B cell (primary cell): ENCODE results near the gene HTT-AS. TPM values are rescaled to one million over a fixed set of nuclear protein-coding genes. Genes with fewer than 3 reads are reported as not detected.

ENCODE experiments used
- ATAC-seq: fragments of 200-7000 bp; cut with Tn5 transposase; one replicate; pipeline ENCODE4 v1.10.0; 2021; ENCODE audit warnings: low read depth, mild to moderate bottlenecking, moderate number of reproducible peaks, moderate library complexity
- CTCF ChIA-PET: fragments of 350-600 bp; sonication (Branson Sonifier 250); formaldehyde crosslinking; loops from one replicate; lab custom pipeline; 2021; ENCODE audit warnings: antibody characterized with exemption, inconsistent platforms; lab: Charles Lee
- POLR2A ChIA-PET: fragments of 350-600 bp; sonication (Branson Sonifier 250); formaldehyde crosslinking; loops from one replicate; lab custom pipeline; 2021; ENCODE audit warnings: antibody characterized with exemption; lab: Charles Lee
- DNase-seq: peaks from one replicate; pipeline ENCODE4 v3.0.0; 2013
- H2AFZ ChIP-seq: 2 replicates; pipeline ENCODE4 v1.6.1; 2012; ENCODE audit warnings: mild to moderate bottlenecking, low read depth, low read length; ENCODE audit not compliant: insufficient read depth, poor library complexity, severe bottlenecking
- H3K27ac ChIP-seq, 2 donors: 1 replicate in 1 of 2; 2 replicates in 1 of 2; pipeline ENCODE4 v1.5.1; 2012 to 2013; ENCODE audit warnings: low read length in 2 of 2, mild to moderate bottlenecking in 2 of 2, moderate library complexity in 1 of 2
- H3K27me3 ChIP-seq, 4 experiments: fragments of 200-600 bp in 1 of 4; sonication (generic) in 1 of 4; replicated peaks in 1 of 4; 1 replicate in 2 of 4; 2 replicates in 2 of 4; pipeline versions ENCODE4 v1.6.1 to v1.7.0; 2013 to 2016; ENCODE audit warnings: low read length in 3 of 4, mild to moderate bottlenecking in 2 of 4, mixed read lengths in 1 of 4, moderate library complexity in 1 of 4; ENCODE audit not compliant: insufficient read depth in 4 of 4, control insufficient read depth in 3 of 4; ENCODE audit errors: control extremely low read depth in 1 of 4
- H3K36me3 ChIP-seq, 2 experiments: replicated peaks in 1 of 2; 1 replicate in 1 of 2; 2 replicates in 1 of 2; pipeline versions ENCODE4 v1.6.1 to v1.7.1; 2013; ENCODE audit warnings: low read length in 1 of 2; ENCODE audit not compliant: insufficient read depth in 2 of 2, control insufficient read depth in 1 of 2; ENCODE audit errors: control extremely low read depth in 1 of 2, extremely low read depth in 1 of 2
- H3K4me1 ChIP-seq, 2 donors: fragments of 200-600 bp in 1 of 2; sonication (generic) in 1 of 2; 1 replicate in 1 of 2; 2 replicates in 1 of 2; pipeline versions ENCODE4 v1.5.1 to v1.6.1; 2013 to 2017; ENCODE audit warnings: low read length in 2 of 2; ENCODE audit not compliant: control insufficient read depth in 2 of 2, insufficient read depth in 2 of 2
- H3K4me2 ChIP-seq: replicated peaks from 2 replicates; pipeline ENCODE3; 2012; ENCODE audit warnings: mild to moderate bottlenecking, low read depth, low read length; ENCODE audit not compliant: poor library complexity, severe bottlenecking
- H3K4me3 ChIP-seq, 5 experiments: fragments of 200-600 bp in 1 of 5; sonication (generic) in 1 of 5; 1 replicate in 3 of 5; 2 replicates in 2 of 5; pipeline versions ENCODE4 v1.5.1 to v1.7.0; 2011 to 2016; ENCODE audit warnings: low read length in 4 of 5, mild to moderate bottlenecking in 4 of 5, low read depth in 2 of 5, control low read depth in 1 of 5, moderate library complexity in 1 of 5; ENCODE audit not compliant: insufficient read depth in 1 of 5; ENCODE audit errors: control extremely low read depth in 1 of 5, extremely low read depth in 1 of 5
- H3K79me2 ChIP-seq: fragments of 200-600 bp; sonication (generic); one replicate; pipeline ENCODE4 v1.6.0; 2016; ENCODE audit warnings: low read length; ENCODE audit not compliant: control insufficient read depth, insufficient read depth
- H3K9ac ChIP-seq: fragments of 200-600 bp; sonication (generic); 2 replicates; pipeline ENCODE4 v1.6.1; 2017; ENCODE audit warnings: mild to moderate bottlenecking, low read length, moderate library complexity
- H3K9me3 ChIP-seq, 3 donors: one replicate each; pipeline versions ENCODE4 v1.6.1 to v1.7.1; 2013; ENCODE audit warnings: low read length in 2 of 3; ENCODE audit not compliant: control insufficient read depth in 2 of 3, insufficient read depth in 1 of 3; ENCODE audit errors: control extremely low read depth in 1 of 3
- H4K20me1 ChIP-seq: 2 replicates; pipeline ENCODE4 v1.6.0; 2012; ENCODE audit warnings: mild to moderate bottlenecking, low read length; ENCODE audit not compliant: insufficient read depth, control insufficient read depth, poor library complexity, severe bottlenecking
- H3K27ac Mint-ChIP-seq: one replicate; pipeline ENCODE4 v1.8.0; 2021; ENCODE audit warnings: mixed read lengths
- H3K27me3 Mint-ChIP-seq: one replicate; pipeline ENCODE4 v1.8.0; 2021; ENCODE audit warnings: mixed read lengths
- H3K4me1 Mint-ChIP-seq: one replicate; pipeline ENCODE4 v1.8.0; 2021; ENCODE audit warnings: mixed read lengths
- H3K4me3 Mint-ChIP-seq: one replicate; pipeline ENCODE4 v1.8.0; 2021; ENCODE audit warnings: mixed read lengths
- H3K9me3 Mint-ChIP-seq: one replicate; pipeline ENCODE4 v1.8.0; 2022; ENCODE audit warnings: mixed read lengths; ENCODE audit not compliant: insufficient read depth
- EZH2 ChIP-seq: IDR thresholded peaks from 2 replicates; pipeline ENCODE4 v1.6.1; 2012; ENCODE audit warnings: borderline replicate concordance, low read depth, mild to moderate bottlenecking, moderate library complexity, low read length; ENCODE audit not compliant: insufficient read depth, poor library complexity, severe bottlenecking
- WGBS: methylation state at CpG from one replicate; pipeline ENCODE4 v1.1.5; 2013; ENCODE audit warnings: missing lambda C conversion rate; ENCODE audit not compliant: insufficient coverage; 5-methylcytosine and 5-hydroxymethylcytosine counted together
- intact Hi-C: fragments of 100-400 bp; cut with micrococcal nuclease; formaldehyde crosslinking; loops from one replicate; pipeline ENCODE4 v1.10.0; 2022
- polyA plus RNA-seq: library from polyadenylated mRNA; depleted of rRNA; stranded (reverse); fragments of >200 nt; gene quantifications from 2 replicates; pipeline ENCODE4 v1.2.3, GENCODE V29; 2012
- total RNA-seq, 2 donors: library from RNA; stranded (reverse); fragments of 120-200 nt in 1 of 2; gene quantifications; 1 replicate in 1 of 2; 2 replicates in 1 of 2; pipeline versions ENCODE4 v1.2.3 to v1.2.4, GENCODE V29; 2013 to 2022
- TF ChIP-seq, protein P1 (sequence below): fragments of 200-600 bp; IDR thresholded peaks from one replicate; pipeline ENCODE4 v1.8.0; 2022; ENCODE audit warnings: antibody characterized with exemption, mild to moderate bottlenecking

Gene HTT-AS
- total and polyA plus RNA-seq, 2 donors (not counting 1 experiment from before 2014, with no cell fraction given), result 0.84 TPM; not detected in 1

DNA sequence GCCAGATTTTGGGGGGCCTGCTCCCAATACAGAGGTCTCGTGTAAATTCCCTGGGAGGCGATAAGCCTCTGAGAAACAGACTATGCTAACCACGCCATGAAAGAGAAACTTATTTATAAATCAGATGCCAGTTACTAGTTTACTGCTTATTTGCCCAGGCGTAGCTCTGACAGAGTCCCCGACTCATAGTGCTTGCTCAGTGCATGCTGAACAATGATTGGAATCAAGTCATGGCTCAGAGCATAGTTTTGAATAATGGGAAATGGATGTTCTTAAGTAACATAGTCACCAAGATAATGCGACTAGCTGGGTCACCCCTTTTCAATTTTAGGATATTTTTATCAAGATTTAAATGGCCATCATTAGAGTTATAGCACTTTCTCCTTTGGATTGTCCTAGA lies 40.0 kb upstream of the HTT-AS start:
- H3K4me3 ChIP-seq, result no peak overlapping the region
- DNase-seq (no peak), ATAC-seq (no peak)
- H3K4me1 Mint-ChIP-seq, result no peaks in the 10 kb centered on the region
- WGBS, result 89% methylated on average over 3 of the region's 6 CpGs
- H3K9ac ChIP-seq, result no peak overlapping the region
- H2AFZ ChIP-seq, result no peak overlapping the region
- no peaks in the 10 kb centered on the region for H3K4me1 ChIP-seq
- no peak overlapping the region for H3K4me2 ChIP-seq
- H3K79me2 ChIP-seq, result peaks cover 22% of the 10 kb centered on the region
- CTCF ChIA-PET, result interaction anchor here (0.7 kb wide), 1 partner anchor 894 kb away, joined by 3 read pairs; no protein-coding TSS in a partner anchor
- no peak overlapping the region for H3K27ac Mint-ChIP-seq
- TF ChIP-seq, protein P1, sequence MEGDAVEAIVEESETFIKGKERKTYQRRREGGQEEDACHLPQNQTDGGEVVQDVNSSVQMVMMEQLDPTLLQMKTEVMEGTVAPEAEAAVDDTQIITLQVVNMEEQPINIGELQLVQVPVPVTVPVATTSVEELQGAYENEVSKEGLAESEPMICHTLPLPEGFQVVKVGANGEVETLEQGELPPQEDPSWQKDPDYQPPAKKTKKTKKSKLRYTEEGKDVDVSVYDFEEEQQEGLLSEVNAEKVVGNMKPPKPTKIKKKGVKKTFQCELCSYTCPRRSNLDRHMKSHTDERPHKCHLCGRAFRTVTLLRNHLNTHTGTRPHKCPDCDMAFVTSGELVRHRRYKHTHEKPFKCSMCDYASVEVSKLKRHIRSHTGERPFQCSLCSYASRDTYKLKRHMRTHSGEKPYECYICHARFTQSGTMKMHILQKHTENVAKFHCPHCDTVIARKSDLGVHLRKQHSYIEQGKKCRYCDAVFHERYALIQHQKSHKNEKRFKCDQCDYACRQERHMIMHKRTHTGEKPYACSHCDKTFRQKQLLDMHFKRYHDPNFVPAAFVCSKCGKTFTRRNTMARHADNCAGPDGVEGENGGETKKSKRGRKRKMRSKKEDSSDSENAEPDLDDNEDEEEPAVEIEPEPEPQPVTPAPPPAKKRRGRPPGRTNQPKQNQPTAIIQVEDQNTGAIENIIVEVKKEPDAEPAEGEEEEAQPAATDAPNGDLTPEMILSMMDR, result no peak
- no peak for TF ChIP-seq EZH2
- no peaks in the 10 kb centered on the region for H3K27me3 ChIP-seq
- H3K27me3 Mint-ChIP-seq, result no peaks in the 10 kb centered on the region
- no peak overlapping the region for H3K4me3 Mint-ChIP-seq
- no peak overlapping the region for H3K27ac ChIP-seq
- H3K9me3 Mint-ChIP-seq, result no peaks in the 10 kb centered on the region
- peaks cover 29% of the 10 kb centered on the region for H4K20me1 ChIP-seq
- POLR2A ChIA-PET, result no interaction called here
- H3K9me3 ChIP-seq, result no peaks in the 10 kb centered on the region
- H3K36me3 ChIP-seq, result peaks cover 2 to 87% of the 10 kb centered on the region in 2 experiments
- intact Hi-C loops, result no loop called here

DNA sequence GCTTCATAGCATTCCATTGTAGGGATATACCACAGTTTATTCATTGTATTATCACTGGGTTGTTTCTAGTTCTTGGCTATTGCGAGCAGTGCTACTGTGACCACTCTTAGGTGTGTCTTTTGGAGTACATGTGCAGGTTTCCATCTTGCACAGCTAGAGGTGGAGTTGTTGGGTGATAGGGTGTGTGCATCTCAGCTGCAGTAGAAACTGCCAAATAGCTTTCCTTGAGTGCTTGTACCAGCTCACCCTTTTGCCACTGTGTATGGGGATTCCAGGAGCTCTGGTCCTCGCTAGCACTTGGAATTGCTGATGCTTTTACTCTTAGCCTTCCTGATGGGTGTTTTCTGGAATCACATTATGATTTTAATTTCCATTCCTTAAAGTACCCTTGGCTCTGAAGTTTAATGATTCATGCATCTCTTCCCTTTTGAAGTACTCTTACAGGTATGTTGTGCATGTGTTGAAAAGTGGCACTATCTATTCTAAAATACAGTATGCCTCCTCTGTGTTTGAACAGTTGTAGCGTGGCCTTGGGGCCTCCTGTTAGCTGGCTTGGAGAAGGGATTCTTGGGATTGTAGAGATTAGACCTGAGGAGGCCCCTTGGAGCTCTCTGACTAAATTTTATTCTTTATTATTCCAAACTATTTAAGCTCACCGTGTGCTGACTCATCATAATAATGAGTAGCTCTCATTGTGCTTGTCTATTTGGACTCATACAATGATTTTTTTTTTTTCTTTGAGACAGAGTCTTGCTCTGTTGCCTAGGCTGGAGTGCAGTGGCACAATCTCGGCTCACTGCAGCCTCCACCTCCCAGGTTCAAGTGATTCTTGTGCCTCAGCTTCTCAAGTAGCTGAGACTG lies 38.5 kb upstream of the HTT-AS start:
- Histone ChIP-seq H3K4me3 (no peak overlapping the region), H3K36me3 (peaks cover 2 to 85% of the 10 kb centered on the region in 2 experiments), H2AFZ (no peak overlapping the region), H3K4me2 (no peak overlapping the region), H3K9ac (no peak overlapping the region), H3K79me2 (peaks cover 25% of the 10 kb centered on the region), H3K27me3 (no peaks in the 10 kb centered on the region), H3K9me3 (no peaks in the 10 kb centered on the region), H3K4me1 (no peaks in the 10 kb centered on the region), H3K27ac (no peak overlapping the region), H4K20me1 (peaks cover 29% of the 10 kb centered on the region)
- no peak overlapping the region for H3K27ac Mint-ChIP-seq
- H3K9me3 Mint-ChIP-seq, result no peaks in the 10 kb centered on the region
- ATAC-seq (no peak), DNase-seq (no peak)
- H3K27me3 Mint-ChIP-seq, result no peaks in the 10 kb centered on the region
- intact Hi-C loops, result no loop called here
- ChIA-PET POLR2A (no interaction called here), CTCF (interaction anchor here (0.6 to 2.0 kb wide), 3 partner anchors 9 to 69 kb away, joined by 3 to 4 read pairs (median 3); no protein-coding TSS in a partner anchor)
- TF ChIP-seq EZH2, result no peak
- TF ChIP-seq, protein P1, result no peak
- no peak overlapping the region for H3K4me3 Mint-ChIP-seq
- H3K4me1 Mint-ChIP-seq, result no peaks in the 10 kb centered on the region
- WGBS, result no CpG with 5 or more reads among the region's 5 CpGs
